Ramos (cell line): ENCODE results near the gene ACSBG1.

Source experiments
- in situ Hi-C: fragments of 300-500 bp; cut with MboI; formaldehyde crosslinking; loops from one replicate; pipeline ENCODE4 v1.14.3; 2022; ENCODE audit warnings: low sequenced_read_pairs; ENCODE audit not compliant: unreplicated experiment

Gene ACSBG1

GRCh38 chr15:78142332-78142731 is 92.0 kb downstream of the ACSBG1 start:
- in situ Hi-C loops = no loop called here

DNA sequence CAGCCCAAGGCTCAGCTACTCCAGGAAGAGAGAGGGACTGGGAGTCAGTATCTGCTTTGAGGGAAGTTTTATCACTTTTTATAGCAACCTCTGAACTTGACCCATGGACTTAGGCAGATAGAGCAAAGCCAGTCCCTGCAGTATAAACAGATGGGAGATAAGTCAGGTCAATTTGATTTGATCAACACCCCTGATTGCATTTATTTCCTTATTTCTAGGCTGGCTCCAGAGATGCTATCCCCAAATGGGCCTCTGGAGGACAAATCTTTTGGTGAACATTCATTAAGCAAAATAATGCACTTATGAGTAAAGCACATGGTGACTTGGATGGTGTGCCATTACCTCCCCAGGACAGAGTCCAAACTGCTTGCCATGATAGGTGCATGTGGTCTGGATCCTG is 94.1 kb downstream of the ACSBG1 start:
- in situ Hi-C loops = no loop called here

- in situ Hi-C loops = no loop called here
Observed at GRCh38 chr15:78139578-78139977, 94.8 kb downstream of the ACSBG1 start.

GRCh38 chr15:78133801-78134200 is 100.6 kb downstream of the ACSBG1 start:
- in situ Hi-C loops = no loop called here

GRCh38 chr15:78131295-78132061 is 102.9 kb downstream of the ACSBG1 start, which contains the start of gene CIB2:
Gene CIB2, minus strand, starts transcription at chr15:78131445. Its CDS starts 230 bp downstream, at chr15:78131215.
- in situ Hi-C loops = no loop called here

GRCh38 chr15:78130466-78131294 is 103.7 kb downstream of the ACSBG1 start:
- in situ Hi-C loops = no loop called here

- in situ Hi-C loops = no loop called here
Observed at GRCh38 chr15:78129751-78130287, 104.5 kb downstream of the ACSBG1 start.

GRCh38 chr15:78129077-78129750 is 105.2 kb downstream of the ACSBG1 start:
- in situ Hi-C loops = no loop called here

DNA sequence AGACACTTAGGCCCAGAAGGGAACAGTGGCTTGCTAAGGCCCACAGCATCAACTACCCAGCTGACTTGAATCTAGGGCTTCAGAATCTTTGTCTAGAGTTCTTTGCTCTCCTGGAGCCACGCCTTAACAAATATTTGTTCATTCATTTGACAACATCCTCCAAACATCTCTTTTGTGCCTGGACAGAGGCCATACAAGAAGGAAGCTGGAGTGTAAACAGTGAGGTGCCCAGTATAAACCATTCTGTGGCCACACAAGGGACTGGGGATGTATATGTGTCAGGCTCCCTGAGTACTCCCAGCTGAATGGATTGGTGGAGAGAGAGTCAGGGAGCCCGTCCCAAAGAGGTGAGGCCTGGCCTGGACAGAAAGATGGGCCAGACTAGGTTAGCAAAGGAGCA is 106.5 kb downstream of the ACSBG1 start:
- in situ Hi-C loops = no loop called here

DNA sequence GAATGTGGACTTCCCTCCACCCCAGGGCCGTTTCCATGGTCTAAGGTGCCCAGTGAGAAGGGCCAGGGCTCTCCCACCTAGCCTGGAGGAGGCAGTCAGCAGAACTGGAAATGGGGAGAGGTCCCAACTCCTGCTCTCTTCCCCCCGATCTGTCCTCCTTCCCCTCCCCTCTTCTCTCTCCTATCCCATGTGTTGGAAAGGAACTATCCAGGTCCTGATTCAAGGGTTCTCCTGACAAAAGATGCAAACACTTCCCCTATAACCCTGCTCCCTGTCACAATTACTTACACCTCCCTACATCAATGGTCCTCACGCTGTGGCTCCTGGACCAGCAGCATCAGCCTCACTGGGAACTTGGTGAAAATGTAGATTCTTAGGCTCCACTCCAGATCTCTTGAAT is 109.1 kb downstream of the ACSBG1 start:
- in situ Hi-C loops = no loop called here

- in situ Hi-C loops = no loop called here
Observed at GRCh38 chr15:78120523-78120922, 113.8 kb downstream of the ACSBG1 start.
